Measurements from ENCODE around the gene ABHD16B. TPM values are rescaled to one million over a fixed set of nuclear protein-coding genes. Genes with fewer than 3 reads are reported as not detected.

The ABHD16B gene
- total and polyA plus RNA-seq, 2 of the 13 experiments (the other 11 are each of a cell fraction or from before 2014, with no cell fraction given): not detected

GRCh38 chr20:63834491-63834880 lies 26.8 kb upstream of the ABHD16B start (continued):
- TF ChIP-seq KLF13 (CRISPR knock-in tag; IDR thresholded peaks at IDR 0.05) (no peak), ZNF572 (CRISPR knock-in tag; IDR thresholded peaks at IDR 0.05) (no peak), ZNF740 (CRISPR knock-in tag; IDR thresholded peaks at IDR 0.05) (no peak), RXRA (CRISPR knock-in tag; IDR thresholded peaks at IDR 0.05) (0 out of 2 replicates have a peak, but pooled peaks have one; percentile 3), SNAPC4 (CRISPR knock-in tag; IDR thresholded peaks at IDR 0.05) (0 out of 2 replicates have a peak, but pooled peaks have one; percentile 56), NR0B2 (CRISPR knock-in tag; IDR thresholded peaks at IDR 0.05) (0 out of 2 replicates have a peak, but pooled peaks have one; percentile 20), NFE2L2 (IDR thresholded peaks at IDR 0.05; ENCODE audit: low read length) (no peak), ZBTB7A (CRISPR knock-in tag; IDR thresholded peaks at IDR 0.05) (0 out of 2 replicates have a peak, but pooled peaks have one; percentile 7)

Measured in HepG2 (cell line).